ENCODE data around the gene CLCNKB. TPM values are rescaled to one million over a fixed set of nuclear protein-coding genes. Genes with fewer than 3 reads are reported as not detected.
"Not testable (repeated sequence)": the region's sequence is repeated elsewhere in the genome, so short reads cannot be mapped to it uniquely, and the experiment has no call there.

Gene CLCNKB
- total RNA-seq, 1 donor from 2014 or later: 0.64 TPM

- H3K36me3 ChIP-seq (ENCODE audit: insufficient read depth, low read length): no peaks in the 10 kb centered on the region
- Mint-ChIP-seq H3K9me3 (ENCODE audit: unreplicated experiment) (no peaks in the 10 kb centered on the region), H3K36me3 (ENCODE audit: low read depth, unreplicated experiment) (no peaks in the 10 kb centered on the region), H3K4me1 (ENCODE audit: low read depth, unreplicated experiment) (no peaks in the 10 kb centered on the region), H3K27me3 (ENCODE audit: low read depth, unreplicated experiment) (peaks cover 27% of the 10 kb centered on the region), H3K4me3 (ENCODE audit: unreplicated experiment) (no peak overlapping the region), H3K27ac (ENCODE audit: unreplicated experiment) (no peak overlapping the region)
- H3K27me3 ChIP-seq (ENCODE audit: insufficient read depth, low read length): no peaks in the 10 kb centered on the region
- H3K27ac ChIP-seq (ENCODE audit: low read depth, low read length): no peak overlapping the region
- H3K9me3 ChIP-seq (ENCODE audit: insufficient read depth, low read depth, low read length): no peaks in the 10 kb centered on the region
- no peak overlapping the region for H3K4me2 ChIP-seq (ENCODE audit: low read length)
- no peaks in the 10 kb centered on the region for H4K20me1 ChIP-seq (ENCODE audit: insufficient read depth, low read length)
- no peaks in the 10 kb centered on the region for H3K79me2 ChIP-seq (ENCODE audit: insufficient read depth, low read length)
- H3K9ac ChIP-seq (ENCODE audit: low read length): no peak overlapping the region
- FAIRE-seq (no peak), DNase-seq (ENCODE audit: low read depth) (no peak)
- no peak overlapping the region for H3K4me3 ChIP-seq (ENCODE audit: insufficient read depth, low read depth, low read length)
- no peak for TF ChIP-seq EZH2 (IDR thresholded peaks at IDR 0.05; ENCODE audit: insufficient read depth, low read length)
- no peak for TF ChIP-seq CTCF (IDR thresholded peaks at IDR 0.05; ENCODE audit: insufficient read depth, low read depth, low read length)
- no peak overlapping the region for H2AFZ ChIP-seq (ENCODE audit: low read depth, low read length)
- no peaks in the 10 kb centered on the region for H3K4me1 ChIP-seq (ENCODE audit: insufficient read depth, low read length)
These were observed 6.7 kb downstream of the CLCNKB start for GRCh38 chr1:16050328-16050727.

GRCh38 chr1:16051039-16051438 lies 7.5 kb downstream of the CLCNKB start:
- TF ChIP-seq EZH2 (IDR thresholded peaks at IDR 0.05; ENCODE audit: insufficient read depth, low read length) (no peak), CTCF (IDR thresholded peaks at IDR 0.05; ENCODE audit: insufficient read depth, low read depth, low read length) (no peak)
- no peak for FAIRE-seq
- H3K4me3 Mint-ChIP-seq (ENCODE audit: unreplicated experiment): no peak overlapping the region
- Histone ChIP-seq H3K4me2 (ENCODE audit: low read length) (no peak overlapping the region), H3K9ac (ENCODE audit: low read length) (no peak overlapping the region), H4K20me1 (ENCODE audit: insufficient read depth, low read length) (no peaks in the 10 kb centered on the region), H3K27ac (ENCODE audit: low read depth, low read length) (no peak overlapping the region), H3K27me3 (ENCODE audit: insufficient read depth, low read length) (no peaks in the 10 kb centered on the region), H3K9me3 (ENCODE audit: insufficient read depth, low read depth, low read length) (no peaks in the 10 kb centered on the region), H3K79me2 (ENCODE audit: insufficient read depth, low read length) (no peaks in the 10 kb centered on the region), H3K4me1 (ENCODE audit: insufficient read depth, low read length) (no peaks in the 10 kb centered on the region), H2AFZ (ENCODE audit: low read depth, low read length) (no peak overlapping the region), H3K36me3 (ENCODE audit: insufficient read depth, low read length) (no peaks in the 10 kb centered on the region), H3K4me3 (ENCODE audit: insufficient read depth, low read depth, low read length) (no peak overlapping the region)
- DNase-seq (ENCODE audit: low read depth): no peak
- no peaks in the 10 kb centered on the region for H3K36me3 Mint-ChIP-seq (ENCODE audit: low read depth, unreplicated experiment)
- peaks cover 23% of the 10 kb centered on the region for H3K27me3 Mint-ChIP-seq (ENCODE audit: low read depth, unreplicated experiment)
- H3K27ac Mint-ChIP-seq (ENCODE audit: unreplicated experiment): no peak overlapping the region
- no peaks in the 10 kb centered on the region for H3K4me1 Mint-ChIP-seq (ENCODE audit: low read depth, unreplicated experiment)
- no peaks in the 10 kb centered on the region for H3K9me3 Mint-ChIP-seq (ENCODE audit: unreplicated experiment)

GRCh38 chr1:16051949-16052348 lies 8.4 kb downstream of the CLCNKB start:
- H3K27me3 Mint-ChIP-seq (ENCODE audit: low read depth, unreplicated experiment): peaks cover 20% of the 10 kb centered on the region
- H3K27ac Mint-ChIP-seq (ENCODE audit: unreplicated experiment); H3K4me2 ChIP-seq (ENCODE audit: low read length); FAIRE-seq; H4K20me1 ChIP-seq (ENCODE audit: insufficient read depth, low read length); H3K4me3 ChIP-seq (ENCODE audit: insufficient read depth, low read depth, low read length); H3K9ac ChIP-seq (ENCODE audit: low read length); H3K36me3 ChIP-seq (ENCODE audit: insufficient read depth, low read length); H3K27me3 ChIP-seq (ENCODE audit: insufficient read depth, low read length); H3K79me2 ChIP-seq (ENCODE audit: insufficient read depth, low read length); DNase-seq (ENCODE audit: low read depth); H3K9me3 ChIP-seq (ENCODE audit: insufficient read depth, low read depth, low read length); H3K27ac ChIP-seq (ENCODE audit: low read depth, low read length); H3K4me3 Mint-ChIP-seq (ENCODE audit: unreplicated experiment); H3K9me3 Mint-ChIP-seq (ENCODE audit: unreplicated experiment); H2AFZ ChIP-seq (ENCODE audit: low read depth, low read length); H3K36me3 Mint-ChIP-seq (ENCODE audit: low read depth, unreplicated experiment); H3K4me1 ChIP-seq (ENCODE audit: insufficient read depth, low read length); H3K4me1 Mint-ChIP-seq (ENCODE audit: low read depth, unreplicated experiment): not testable (repeated sequence)
